Measurements from ENCODE around the gene MYBL2.
"Not testable (repeated sequence)": the region's sequence is repeated elsewhere in the genome, so short reads cannot be mapped to it uniquely, and the experiment has no call there.

The MYBL2 gene

GRCh38 chr20:43666376-43667328 lies at the start of gene MYBL2:
Gene MYBL2 (plus strand): TSS chr20:43667114. CDS start chr20:43667284, 170 bp downstream.
- H3K4me3 ChIP-seq (ENCODE audit: low read length) = peak within 1 kb of the TSS; percentile 60
- H3K9ac ChIP-seq (ENCODE audit: low read length) = no peak within 1 kb of the TSS
- no peaks in the 10 kb centered on the region for H3K36me3 ChIP-seq (ENCODE audit: control insufficient read depth, insufficient read depth, low read length)
- H3K27ac ChIP-seq (ENCODE audit: low read depth, low read length) = no peak within 1 kb of the TSS
- peaks cover 11% of the 10 kb centered on the region for H3K27me3 ChIP-seq (ENCODE audit: control insufficient read depth, insufficient read depth, low read length)
- H3K4me1 ChIP-seq (ENCODE audit: control insufficient read depth, insufficient read depth, low read length) = no peaks in the 10 kb centered on the region

- Histone ChIP-seq H3K4me3 (ENCODE audit: low read length) (no peak overlapping the region), H3K27ac (ENCODE audit: low read depth, low read length) (no peak overlapping the region), H3K27me3 (ENCODE audit: control insufficient read depth, insufficient read depth, low read length) (no peaks in the 10 kb centered on the region), H3K9ac (ENCODE audit: low read length) (no peak overlapping the region), H3K36me3 (ENCODE audit: control insufficient read depth, insufficient read depth, low read length) (peaks cover 13% of the 10 kb centered on the region), H3K4me1 (ENCODE audit: control insufficient read depth, insufficient read depth, low read length) (no peaks in the 10 kb centered on the region)
Measured at GRCh38 chr20:43631598-43631997, 35.3 kb upstream of the MYBL2 start.

- H3K4me1 ChIP-seq (ENCODE audit: control insufficient read depth, insufficient read depth, low read length) = no peaks in the 10 kb centered on the region
- H3K36me3 ChIP-seq (ENCODE audit: control insufficient read depth, insufficient read depth, low read length) = peaks cover 9% of the 10 kb centered on the region
- no peak overlapping the region for H3K27ac ChIP-seq (ENCODE audit: low read depth, low read length)
- no peak overlapping the region for H3K9ac ChIP-seq (ENCODE audit: low read length)
- H3K27me3 ChIP-seq (ENCODE audit: control insufficient read depth, insufficient read depth, low read length) = no peaks in the 10 kb centered on the region
- no peak overlapping the region for H3K4me3 ChIP-seq (ENCODE audit: low read length)
Measured at GRCh38 chr20:43636429-43636828, 30.5 kb upstream of the MYBL2 start.

- Histone ChIP-seq H3K27ac (ENCODE audit: low read depth, low read length) (no peak overlapping the region), H3K4me3 (ENCODE audit: low read length) (no peak overlapping the region), H3K4me1 (ENCODE audit: control insufficient read depth, insufficient read depth, low read length) (no peaks in the 10 kb centered on the region), H3K9ac (ENCODE audit: low read length) (no peak overlapping the region), H3K36me3 (ENCODE audit: control insufficient read depth, insufficient read depth, low read length) (peaks cover 13% of the 10 kb centered on the region), H3K27me3 (ENCODE audit: control insufficient read depth, insufficient read depth, low read length) (no peaks in the 10 kb centered on the region)
Measured at GRCh38 chr20:43642548-43642947, 24.4 kb upstream of the MYBL2 start.

- H3K36me3 ChIP-seq (ENCODE audit: control insufficient read depth, insufficient read depth, low read length) = peaks cover 7% of the 10 kb centered on the region
- no peak overlapping the region for H3K27ac ChIP-seq (ENCODE audit: low read depth, low read length)
- H3K4me1 ChIP-seq (ENCODE audit: control insufficient read depth, insufficient read depth, low read length) = no peaks in the 10 kb centered on the region
- no peaks in the 10 kb centered on the region for H3K27me3 ChIP-seq (ENCODE audit: control insufficient read depth, insufficient read depth, low read length)
- no peak overlapping the region for H3K9ac ChIP-seq (ENCODE audit: low read length)
- H3K4me3 ChIP-seq (ENCODE audit: low read length) = no peak overlapping the region
Measured at GRCh38 chr20:43650997-43651525, 15.9 kb upstream of the MYBL2 start.

GRCh38 chr20:43651650-43652184 lies 15.2 kb upstream of the MYBL2 start:
- H3K9ac ChIP-seq (ENCODE audit: low read length); H3K27me3 ChIP-seq (ENCODE audit: control insufficient read depth, insufficient read depth, low read length); H3K36me3 ChIP-seq (ENCODE audit: control insufficient read depth, insufficient read depth, low read length); H3K27ac ChIP-seq (ENCODE audit: low read depth, low read length); H3K4me1 ChIP-seq (ENCODE audit: control insufficient read depth, insufficient read depth, low read length); H3K4me3 ChIP-seq (ENCODE audit: low read length): not testable (repeated sequence)

- no peaks in the 10 kb centered on the region for H3K27me3 ChIP-seq (ENCODE audit: control insufficient read depth, insufficient read depth, low read length)
- no peak overlapping the region for H3K27ac ChIP-seq (ENCODE audit: low read depth, low read length)
- H3K36me3 ChIP-seq (ENCODE audit: control insufficient read depth, insufficient read depth, low read length) = no peaks in the 10 kb centered on the region
- peaks cover 2% of the 10 kb centered on the region for H3K4me1 ChIP-seq (ENCODE audit: control insufficient read depth, insufficient read depth, low read length)
- H3K9ac ChIP-seq (ENCODE audit: low read length) = no peak overlapping the region
- no peak overlapping the region for H3K4me3 ChIP-seq (ENCODE audit: low read length)
Measured at GRCh38 chr20:43653966-43654365, 12.9 kb upstream of the MYBL2 start.

- H3K4me1 ChIP-seq (ENCODE audit: control insufficient read depth, insufficient read depth, low read length); H3K36me3 ChIP-seq (ENCODE audit: control insufficient read depth, insufficient read depth, low read length); H3K27ac ChIP-seq (ENCODE audit: low read depth, low read length); H3K4me3 ChIP-seq (ENCODE audit: low read length); H3K9ac ChIP-seq (ENCODE audit: low read length); H3K27me3 ChIP-seq (ENCODE audit: control insufficient read depth, insufficient read depth, low read length): not testable (repeated sequence)
Measured at GRCh38 chr20:43655176-43655575, 11.7 kb upstream of the MYBL2 start.

- Histone ChIP-seq H3K27me3 (ENCODE audit: control insufficient read depth, insufficient read depth, low read length) (no peaks in the 10 kb centered on the region), H3K27ac (ENCODE audit: low read depth, low read length) (no peak overlapping the region)
Measured at GRCh38 chr20:43655937-43656336, 11.0 kb upstream of the MYBL2 start.

GRCh38 chr20:43658069-43658722 lies 8.7 kb upstream of the MYBL2 start:
- H3K4me1 ChIP-seq (ENCODE audit: control insufficient read depth, insufficient read depth, low read length) = peaks cover 2% of the 10 kb centered on the region
- no peaks in the 10 kb centered on the region for H3K27me3 ChIP-seq (ENCODE audit: control insufficient read depth, insufficient read depth, low read length)
- H3K36me3 ChIP-seq (ENCODE audit: control insufficient read depth, insufficient read depth, low read length) = no peaks in the 10 kb centered on the region
- H3K4me3 ChIP-seq (ENCODE audit: low read length) = peak overlapping the region; percentile 91
- no peak overlapping the region for H3K27ac ChIP-seq (ENCODE audit: low read depth, low read length)
- no peak overlapping the region for H3K9ac ChIP-seq (ENCODE audit: low read length)

More at GRCh38 chr20:43655937-43656336, 11.0 kb upstream of the MYBL2 start:
- Histone ChIP-seq H3K36me3 (ENCODE audit: control insufficient read depth, insufficient read depth, low read length) (no peaks in the 10 kb centered on the region), H3K4me1 (ENCODE audit: control insufficient read depth, insufficient read depth, low read length) (peaks cover 2% of the 10 kb centered on the region), H3K9ac (ENCODE audit: low read length) (no peak overlapping the region), H3K4me3 (ENCODE audit: low read length) (no peak overlapping the region)

GRCh38 chr20:43658723-43659419 lies 8.0 kb upstream of the MYBL2 start:
- H3K9ac ChIP-seq (ENCODE audit: low read length) = no peak overlapping the region
- peaks cover 2% of the 10 kb centered on the region for H3K4me1 ChIP-seq (ENCODE audit: control insufficient read depth, insufficient read depth, low read length)
- no peaks in the 10 kb centered on the region for H3K36me3 ChIP-seq (ENCODE audit: control insufficient read depth, insufficient read depth, low read length)
- no peak overlapping the region for H3K4me3 ChIP-seq (ENCODE audit: low read length)
- no peaks in the 10 kb centered on the region for H3K27me3 ChIP-seq (ENCODE audit: control insufficient read depth, insufficient read depth, low read length)
- no peak overlapping the region for H3K27ac ChIP-seq (ENCODE audit: low read depth, low read length)

Measured in rectal smooth muscle tissue (tissue), 1 donor.